ENCODE results near the gene TBL1XR1. TPM values are rescaled to one million over a fixed set of nuclear protein-coding genes. Genes with fewer than 3 reads are reported as not detected.
"Not testable (repeated sequence)": the region's sequence is repeated elsewhere in the genome, so short reads cannot be mapped to it uniquely, and the experiment has no call there.

Gene TBL1XR1
- total RNA-seq, 1 donor: 66.2 TPM

DNA sequence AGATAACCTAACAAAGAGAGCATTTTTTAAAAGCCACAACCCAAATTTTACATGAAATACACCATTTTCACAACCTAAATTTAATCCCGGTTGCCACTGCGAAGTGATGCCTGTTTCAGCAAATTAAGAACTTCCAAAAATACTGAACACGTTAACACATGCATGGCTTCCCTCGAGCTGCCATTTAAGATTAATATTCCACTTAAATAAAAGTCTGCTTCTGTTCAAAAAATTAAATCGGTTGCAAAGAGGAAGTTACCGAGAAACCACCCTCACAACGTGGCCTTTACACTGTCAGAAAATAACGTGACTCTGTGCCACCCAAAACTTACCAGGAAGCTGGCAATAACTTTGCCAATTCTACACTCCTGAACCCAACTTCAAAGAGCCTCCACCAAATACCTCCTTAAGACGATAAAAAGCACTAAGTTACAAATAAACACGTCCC, 1.2 kb downstream of the TBL1XR1 start:
- Histone ChIP-seq H3K27me3 (ENCODE audit: insufficient read depth, low read length) (no peaks in the 10 kb centered on the region), H3K4me3 (ENCODE audit: low read length) (peak overlapping the region; percentile 98), H3K9me3 (ENCODE audit: low read depth, low read length) (no peaks in the 10 kb centered on the region), H3K4me1 (ENCODE audit: insufficient read depth, low read length) (peaks cover 46% of the 10 kb centered on the region)

DNA sequence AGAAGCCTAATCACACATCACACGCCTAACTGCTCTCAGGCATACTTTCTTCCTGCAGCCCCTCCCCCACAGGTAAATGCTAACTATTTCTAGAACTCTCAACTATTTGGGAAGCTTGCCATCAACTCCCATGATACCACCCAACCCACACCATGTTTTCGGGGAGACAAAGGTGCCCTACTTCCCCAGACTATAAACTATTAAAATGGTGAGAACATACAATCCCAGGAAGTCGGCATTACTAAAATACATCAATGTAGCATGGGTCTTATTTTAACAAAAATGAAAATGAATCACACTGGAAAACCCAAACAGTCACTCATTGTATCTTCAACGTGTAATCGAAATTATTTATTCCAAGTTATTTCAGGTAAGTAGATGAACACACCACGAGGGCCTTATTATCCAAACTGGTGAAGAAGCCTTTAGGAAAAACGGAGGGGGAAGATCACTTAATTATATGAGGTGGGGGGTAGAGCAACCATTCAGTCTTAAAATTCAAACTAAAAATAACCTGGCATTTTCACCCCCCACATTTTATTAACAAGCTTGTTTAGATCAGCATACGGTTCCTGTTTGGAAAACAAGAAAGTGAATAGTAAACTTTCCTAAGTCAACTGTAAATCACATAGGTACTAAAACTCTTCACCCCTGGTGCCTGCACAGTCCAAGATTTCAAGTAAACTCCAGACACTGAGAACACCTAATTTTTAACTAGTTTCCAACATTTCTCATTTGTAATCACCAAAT, 1.9 kb downstream of the TBL1XR1 start:
- no peaks in the 10 kb centered on the region for H3K27me3 ChIP-seq (ENCODE audit: insufficient read depth, low read length)
- peaks cover 52% of the 10 kb centered on the region for H3K4me1 ChIP-seq (ENCODE audit: insufficient read depth, low read length)
- no peaks in the 10 kb centered on the region for H3K9me3 ChIP-seq (ENCODE audit: low read depth, low read length)
- H3K4me3 ChIP-seq (ENCODE audit: low read length): peak overlapping the region; percentile 98

DNA sequence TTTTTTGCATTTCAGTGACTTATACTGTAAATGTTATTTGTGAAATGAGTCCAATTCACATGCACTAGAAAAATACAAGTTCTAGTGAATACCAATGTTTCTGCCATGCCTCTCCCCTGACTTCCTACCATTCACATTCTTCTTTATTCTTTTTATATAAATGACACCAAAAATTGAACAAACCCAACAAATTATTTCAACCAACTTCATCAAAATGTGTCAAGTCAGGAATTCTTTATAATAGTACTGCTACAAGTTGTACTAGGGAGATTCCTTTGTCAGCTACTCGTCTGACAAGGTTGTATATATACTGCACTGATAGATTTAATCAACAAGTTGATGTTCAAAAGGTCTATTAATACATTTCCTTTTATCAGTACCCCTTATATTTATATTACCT, 3.0 kb downstream of the TBL1XR1 start:
- peaks cover 54% of the 10 kb centered on the region for H3K4me1 ChIP-seq (ENCODE audit: insufficient read depth, low read length)
- H3K4me3 ChIP-seq (ENCODE audit: low read length): no peak overlapping the region
- no peaks in the 10 kb centered on the region for H3K27me3 ChIP-seq (ENCODE audit: insufficient read depth, low read length)
- no peaks in the 10 kb centered on the region for H3K9me3 ChIP-seq (ENCODE audit: low read depth, low read length)

GRCh38 chr3:177193688-177194268, 3.5 kb downstream of the TBL1XR1 start:
- no peaks in the 10 kb centered on the region for H3K9me3 ChIP-seq (ENCODE audit: low read depth, low read length)
- no peaks in the 10 kb centered on the region for H3K27me3 ChIP-seq (ENCODE audit: insufficient read depth, low read length)
- H3K4me3 ChIP-seq (ENCODE audit: low read length): no peak overlapping the region
- peaks cover 50% of the 10 kb centered on the region for H3K4me1 ChIP-seq (ENCODE audit: insufficient read depth, low read length)

- H3K4me1 ChIP-seq (ENCODE audit: insufficient read depth, low read length): peaks cover 49% of the 10 kb centered on the region
- not testable (repeated sequence) for H3K27me3 ChIP-seq (ENCODE audit: insufficient read depth, low read length); H3K4me3 ChIP-seq (ENCODE audit: low read length); H3K9me3 ChIP-seq (ENCODE audit: low read depth, low read length)
These were observed 4.0 kb downstream of the TBL1XR1 start for GRCh38 chr3:177193275-177193674.

- no peaks in the 10 kb centered on the region for H3K9me3 ChIP-seq (ENCODE audit: low read depth, low read length)
- H3K4me1 ChIP-seq (ENCODE audit: insufficient read depth, low read length): peaks cover 50% of the 10 kb centered on the region
- H3K27me3 ChIP-seq (ENCODE audit: insufficient read depth, low read length): no peaks in the 10 kb centered on the region
- no peak overlapping the region for H3K4me3 ChIP-seq (ENCODE audit: low read length)
These were observed 6.3 kb downstream of the TBL1XR1 start for GRCh38 chr3:177190756-177191681.

DNA sequence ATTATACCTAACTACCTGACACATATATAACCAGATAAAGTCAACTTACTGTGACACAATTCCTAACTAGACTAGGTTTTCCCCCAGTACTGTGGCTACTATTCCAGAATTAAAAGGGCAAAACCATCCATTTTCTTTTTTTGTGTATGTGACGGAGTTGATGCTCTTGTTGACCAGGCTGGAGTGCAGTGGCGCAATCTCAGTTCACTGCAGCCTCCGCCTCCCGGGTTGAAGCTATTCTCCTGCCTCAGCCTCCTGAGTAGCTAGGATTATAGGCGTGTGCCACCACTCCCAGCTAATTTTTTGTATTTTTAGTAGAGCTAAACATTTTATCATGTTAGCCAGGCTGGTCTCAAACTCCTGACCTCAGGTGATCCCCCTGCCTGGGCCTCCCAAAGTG, 7.1 kb downstream of the TBL1XR1 start:
- H3K27me3 ChIP-seq (ENCODE audit: insufficient read depth, low read length); H3K9me3 ChIP-seq (ENCODE audit: low read depth, low read length); H3K4me3 ChIP-seq (ENCODE audit: low read length): not testable (repeated sequence)
- H3K4me1 ChIP-seq (ENCODE audit: insufficient read depth, low read length): peaks cover 54% of the 10 kb centered on the region

DNA sequence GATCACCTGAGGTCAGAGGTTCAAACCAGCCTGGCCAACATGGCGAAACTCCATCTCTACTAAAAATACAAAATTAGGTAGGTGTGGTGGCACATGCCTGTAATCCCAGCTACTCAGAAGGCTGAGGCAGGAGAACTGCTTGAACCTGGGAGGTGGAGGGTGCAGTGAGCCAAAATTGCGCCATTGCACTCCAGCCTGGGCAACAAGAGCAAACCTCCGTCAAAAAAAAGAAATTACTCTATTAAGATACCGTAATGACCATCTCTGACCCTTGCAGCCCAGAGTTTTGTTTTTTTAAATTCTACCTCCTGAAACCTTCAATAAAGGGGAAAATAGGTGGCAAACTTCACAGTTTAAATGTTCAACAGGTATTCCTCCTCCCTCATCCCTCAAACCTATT, 9.0 kb downstream of the TBL1XR1 start:
- H3K4me3 ChIP-seq (ENCODE audit: low read length); H3K9me3 ChIP-seq (ENCODE audit: low read depth, low read length); H3K27me3 ChIP-seq (ENCODE audit: insufficient read depth, low read length): not testable (repeated sequence)
- H3K4me1 ChIP-seq (ENCODE audit: insufficient read depth, low read length): peaks cover 54% of the 10 kb centered on the region

DNA sequence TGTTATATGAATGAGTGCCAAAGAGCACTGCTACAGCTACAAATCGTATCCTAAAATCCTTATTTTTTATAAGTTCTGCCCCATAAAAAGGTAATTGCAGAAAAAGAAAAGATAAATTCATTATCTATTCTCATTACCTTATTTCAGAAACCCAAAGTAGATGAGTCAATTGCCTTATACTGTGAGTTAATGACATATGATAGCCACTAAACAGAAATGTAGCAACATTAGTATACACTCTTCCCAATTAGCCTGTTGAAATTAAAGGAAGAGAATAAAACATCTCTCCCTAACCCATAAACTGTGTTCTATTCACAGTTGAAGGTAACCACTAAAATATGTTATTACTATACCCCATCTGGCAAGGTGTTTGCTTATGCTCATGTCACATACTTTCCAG, 11.0 kb downstream of the TBL1XR1 start:
- H3K27me3 ChIP-seq (ENCODE audit: insufficient read depth, low read length): no peaks in the 10 kb centered on the region
- H3K4me1 ChIP-seq (ENCODE audit: insufficient read depth, low read length): peaks cover 58% of the 10 kb centered on the region
- no peaks in the 10 kb centered on the region for H3K9me3 ChIP-seq (ENCODE audit: low read depth, low read length)
- no peak overlapping the region for H3K4me3 ChIP-seq (ENCODE audit: low read length)

DNA sequence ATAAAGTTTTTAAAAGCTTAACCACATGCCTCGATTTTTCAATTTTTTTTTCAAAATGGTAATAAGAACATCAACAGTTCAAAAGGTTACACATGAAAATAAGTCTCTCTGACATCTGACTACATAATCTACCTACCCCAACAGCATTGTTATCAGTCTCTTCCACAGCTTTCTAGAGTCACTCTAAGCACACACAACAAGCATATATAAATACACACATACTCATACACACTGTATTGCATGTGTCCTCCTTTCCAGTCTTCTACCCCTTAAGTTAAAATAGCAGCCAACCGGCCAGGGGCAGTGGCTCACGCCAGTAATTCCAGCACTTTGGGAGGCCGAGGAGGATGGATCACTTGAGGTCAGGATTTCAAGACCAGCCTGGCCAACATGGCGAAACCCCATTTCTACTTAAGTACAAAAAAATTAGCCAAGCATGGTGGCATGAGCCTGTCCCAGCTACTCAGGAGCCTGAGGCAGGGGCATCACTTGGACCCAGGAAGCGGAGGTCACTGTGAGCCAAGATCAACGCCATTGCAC, 12.2 kb downstream of the TBL1XR1 start:
- no peaks in the 10 kb centered on the region for H3K27me3 ChIP-seq (ENCODE audit: insufficient read depth, low read length)
- no peak overlapping the region for H3K4me3 ChIP-seq (ENCODE audit: low read length)
- peaks cover 55% of the 10 kb centered on the region for H3K4me1 ChIP-seq (ENCODE audit: insufficient read depth, low read length)
- no peaks in the 10 kb centered on the region for H3K9me3 ChIP-seq (ENCODE audit: low read depth, low read length)

DNA sequence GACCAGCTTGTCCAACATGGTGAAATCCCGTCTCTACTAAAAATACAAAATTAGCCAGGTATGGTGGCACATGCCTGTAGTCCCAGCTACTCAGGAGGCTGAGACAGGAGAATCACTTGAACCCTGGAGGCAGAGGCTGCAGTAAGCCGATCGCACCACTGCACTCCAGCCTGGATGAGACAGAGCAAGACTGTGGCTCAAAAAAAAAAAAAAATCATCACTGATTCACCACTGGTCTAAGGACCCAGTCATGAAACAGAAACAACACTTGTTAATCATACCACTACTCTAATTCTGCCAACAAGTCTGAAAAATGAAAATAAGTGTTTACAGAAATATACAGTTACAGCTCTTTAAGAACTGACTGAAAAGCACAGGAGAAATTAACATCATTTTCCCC, 12.7 kb downstream of the TBL1XR1 start:
- not testable (repeated sequence) for H3K4me3 ChIP-seq (ENCODE audit: low read length); H3K9me3 ChIP-seq (ENCODE audit: low read depth, low read length); H3K27me3 ChIP-seq (ENCODE audit: insufficient read depth, low read length)
- peaks cover 55% of the 10 kb centered on the region for H3K4me1 ChIP-seq (ENCODE audit: insufficient read depth, low read length)

- Histone ChIP-seq H3K9me3 (ENCODE audit: low read depth, low read length) (no peaks in the 10 kb centered on the region), H3K27me3 (ENCODE audit: insufficient read depth, low read length) (no peaks in the 10 kb centered on the region), H3K4me3 (ENCODE audit: low read length) (no peak overlapping the region), H3K4me1 (ENCODE audit: insufficient read depth, low read length) (peaks cover 55% of the 10 kb centered on the region)
These were observed 14.9 kb downstream of the TBL1XR1 start for GRCh38 chr3:177182352-177182751.

- H3K4me1 ChIP-seq (ENCODE audit: insufficient read depth, low read length): peaks cover 55% of the 10 kb centered on the region
- H3K4me3 ChIP-seq (ENCODE audit: low read length): no peak overlapping the region
- no peaks in the 10 kb centered on the region for H3K9me3 ChIP-seq (ENCODE audit: low read depth, low read length)
- no peaks in the 10 kb centered on the region for H3K27me3 ChIP-seq (ENCODE audit: insufficient read depth, low read length)
These were observed 15.9 kb downstream of the TBL1XR1 start for GRCh38 chr3:177181418-177181817.

- no peak overlapping the region for H3K4me3 ChIP-seq (ENCODE audit: low read length)
- peaks cover 49% of the 10 kb centered on the region for H3K4me1 ChIP-seq (ENCODE audit: insufficient read depth, low read length)
- no peaks in the 10 kb centered on the region for H3K27me3 ChIP-seq (ENCODE audit: insufficient read depth, low read length)
- H3K9me3 ChIP-seq (ENCODE audit: low read depth, low read length): no peaks in the 10 kb centered on the region
These were observed 16.8 kb downstream of the TBL1XR1 start for GRCh38 chr3:177180506-177180905.

All from mononuclear cell (primary cell).